ENCODE data around the gene CD34.

- no peak for TF ChIP-seq EZH2phosphoT487 (IDR thresholded peaks at IDR 0.05; ENCODE audit: insufficient read depth, low read depth)
- no peak for TF ChIP-seq EZH2 (IDR thresholded peaks at IDR 0.05; ENCODE audit: insufficient read depth, poor library complexity, severe bottlenecking)
Measured at GRCh38 chr1:207898836-207899235, 12.1 kb downstream of the CD34 start.
